Measurements from ENCODE around the gene SMG9. TPM values are rescaled to one million over a fixed set of nuclear protein-coding genes. Genes with fewer than 3 reads are reported as not detected.

The SMG9 gene
- total and polyA plus RNA-seq, 2 of the 13 experiments (the other 11 are each of a cell fraction or from before 2014, with no cell fraction given), result 16.1 to 18.7 TPM

DNA sequence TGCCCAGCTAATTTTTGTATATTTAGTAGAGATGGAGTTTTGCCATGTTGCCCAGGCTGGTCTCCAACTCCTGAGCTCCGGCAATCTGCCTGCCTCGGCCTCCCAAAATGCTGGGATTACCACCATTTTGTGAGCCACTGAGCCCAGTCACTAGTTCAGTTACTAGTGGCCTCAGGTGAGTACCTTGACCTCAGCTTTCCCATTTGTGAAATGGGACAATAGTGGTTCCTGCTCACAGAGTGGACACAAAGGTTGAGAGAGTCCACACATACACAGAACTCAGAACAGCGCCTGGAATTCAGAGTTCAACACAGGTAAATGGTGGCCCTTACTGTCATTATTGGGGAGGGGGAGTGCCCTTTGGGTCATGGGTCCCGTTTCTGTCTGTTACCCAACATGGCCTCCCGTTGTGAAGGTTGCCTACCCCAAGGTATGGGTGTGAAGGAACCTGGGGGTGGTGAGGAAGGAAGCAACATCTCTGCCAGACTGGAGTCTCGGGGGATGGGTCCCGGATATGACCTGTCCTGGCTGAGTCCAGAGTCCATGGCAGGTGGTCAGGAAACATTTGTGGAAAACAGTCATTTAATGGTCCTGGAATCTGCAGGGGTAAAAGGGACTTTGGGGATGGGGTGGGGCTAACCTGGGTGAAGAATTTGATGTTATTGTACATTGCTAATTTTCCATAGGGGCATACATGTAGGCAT is 50.6 kb downstream of the SMG9 start (continued):
- TF ChIP-seq, protein P1, sequence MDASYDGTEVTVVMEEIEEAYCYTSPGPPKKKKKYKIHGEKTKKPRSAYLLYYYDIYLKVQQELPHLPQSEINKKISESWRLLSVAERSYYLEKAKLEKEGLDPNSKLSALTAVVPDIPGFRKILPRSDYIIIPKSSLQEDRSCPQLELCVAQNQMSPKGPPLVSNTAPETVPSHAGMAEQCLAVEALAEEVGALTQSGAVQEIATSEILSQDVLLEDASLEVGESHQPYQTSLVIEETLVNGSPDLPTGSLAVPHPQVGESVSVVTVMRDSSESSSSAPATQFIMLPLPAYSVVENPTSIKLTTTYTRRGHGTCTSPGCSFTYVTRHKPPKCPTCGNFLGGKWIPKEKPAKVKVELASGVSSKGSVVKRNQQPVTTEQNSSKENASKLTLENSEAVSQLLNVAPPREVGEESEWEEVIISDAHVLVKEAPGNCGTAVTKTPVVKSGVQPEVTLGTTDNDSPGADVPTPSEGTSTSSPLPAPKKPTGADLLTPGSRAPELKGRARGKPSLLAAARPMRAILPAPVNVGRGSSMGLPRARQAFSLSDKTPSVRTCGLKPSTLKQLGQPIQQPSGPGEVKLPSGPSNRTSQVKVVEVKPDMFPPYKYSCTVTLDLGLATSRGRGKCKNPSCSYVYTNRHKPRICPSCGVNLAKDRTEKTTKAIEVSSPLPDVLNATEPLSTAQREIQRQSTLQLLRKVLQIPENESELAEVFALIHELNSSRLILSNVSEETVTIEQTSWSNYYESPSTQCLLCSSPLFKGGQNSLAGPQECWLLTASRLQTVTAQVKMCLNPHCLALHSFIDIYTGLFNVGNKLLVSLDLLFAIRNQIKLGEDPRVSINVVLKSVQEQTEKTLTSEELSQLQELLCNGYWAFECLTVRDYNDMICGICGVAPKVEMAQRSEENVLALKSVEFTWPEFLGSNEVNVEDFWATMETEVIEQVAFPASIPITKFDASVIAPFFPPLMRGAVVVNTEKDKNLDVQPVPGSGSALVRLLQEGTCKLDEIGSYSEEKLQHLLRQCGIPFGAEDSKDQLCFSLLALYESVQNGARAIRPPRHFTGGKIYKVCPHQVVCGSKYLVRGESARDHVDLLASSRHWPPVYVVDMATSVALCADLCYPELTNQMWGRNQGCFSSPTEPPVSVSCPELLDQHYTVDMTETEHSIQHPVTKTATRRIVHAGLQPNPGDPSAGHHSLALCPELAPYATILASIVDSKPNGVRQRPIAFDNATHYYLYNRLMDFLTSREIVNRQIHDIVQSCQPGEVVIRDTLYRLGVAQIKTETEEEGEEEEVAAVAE (CRISPR knock-in tag; IDR thresholded peaks at IDR 0.05; ENCODE audit: borderline replicate concordance), result no peak
- no peak for TF ChIP-seq MAF1 (CRISPR knock-in tag; IDR thresholded peaks at IDR 0.05; ENCODE audit: borderline replicate concordance)
- TF ChIP-seq, protein P2, sequence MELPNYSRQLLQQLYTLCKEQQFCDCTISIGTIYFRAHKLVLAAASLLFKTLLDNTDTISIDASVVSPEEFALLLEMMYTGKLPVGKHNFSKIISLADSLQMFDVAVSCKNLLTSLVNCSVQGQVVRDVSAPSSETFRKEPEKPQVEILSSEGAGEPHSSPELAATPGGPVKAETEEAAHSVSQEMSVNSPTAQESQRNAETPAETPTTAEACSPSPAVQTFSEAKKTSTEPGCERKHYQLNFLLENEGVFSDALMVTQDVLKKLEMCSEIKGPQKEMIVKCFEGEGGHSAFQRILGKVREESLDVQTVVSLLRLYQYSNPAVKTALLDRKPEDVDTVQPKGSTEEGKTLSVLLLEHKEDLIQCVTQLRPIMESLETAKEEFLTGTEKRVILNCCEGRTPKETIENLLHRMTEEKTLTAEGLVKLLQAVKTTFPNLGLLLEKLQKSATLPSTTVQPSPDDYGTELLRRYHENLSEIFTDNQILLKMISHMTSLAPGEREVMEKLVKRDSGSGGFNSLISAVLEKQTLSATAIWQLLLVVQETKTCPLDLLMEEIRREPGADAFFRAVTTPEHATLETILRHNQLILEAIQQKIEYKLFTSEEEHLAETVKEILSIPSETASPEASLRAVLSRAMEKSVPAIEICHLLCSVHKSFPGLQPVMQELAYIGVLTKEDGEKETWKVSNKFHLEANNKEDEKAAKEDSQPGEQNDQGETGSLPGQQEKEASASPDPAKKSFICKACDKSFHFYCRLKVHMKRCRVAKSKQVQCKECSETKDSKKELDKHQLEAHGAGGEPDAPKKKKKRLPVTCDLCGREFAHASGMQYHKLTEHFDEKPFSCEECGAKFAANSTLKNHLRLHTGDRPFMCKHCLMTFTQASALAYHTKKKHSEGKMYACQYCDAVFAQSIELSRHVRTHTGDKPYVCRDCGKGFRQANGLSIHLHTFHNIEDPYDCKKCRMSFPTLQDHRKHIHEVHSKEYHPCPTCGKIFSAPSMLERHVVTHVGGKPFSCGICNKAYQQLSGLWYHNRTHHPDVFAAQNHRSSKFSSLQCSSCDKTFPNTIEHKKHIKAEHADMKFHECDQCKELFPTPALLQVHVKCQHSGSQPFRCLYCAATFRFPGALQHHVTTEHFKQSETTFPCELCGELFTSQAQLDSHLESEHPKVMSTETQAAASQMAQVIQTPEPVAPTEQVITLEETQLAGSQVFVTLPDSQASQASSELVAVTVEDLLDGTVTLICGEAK (IDR thresholded peaks at IDR 0.05), result no peak
- TF ChIP-seq, protein P2 (CRISPR knock-in tag; IDR thresholded peaks at IDR 0.05), result no peak
- TF ChIP-seq, protein P3, sequence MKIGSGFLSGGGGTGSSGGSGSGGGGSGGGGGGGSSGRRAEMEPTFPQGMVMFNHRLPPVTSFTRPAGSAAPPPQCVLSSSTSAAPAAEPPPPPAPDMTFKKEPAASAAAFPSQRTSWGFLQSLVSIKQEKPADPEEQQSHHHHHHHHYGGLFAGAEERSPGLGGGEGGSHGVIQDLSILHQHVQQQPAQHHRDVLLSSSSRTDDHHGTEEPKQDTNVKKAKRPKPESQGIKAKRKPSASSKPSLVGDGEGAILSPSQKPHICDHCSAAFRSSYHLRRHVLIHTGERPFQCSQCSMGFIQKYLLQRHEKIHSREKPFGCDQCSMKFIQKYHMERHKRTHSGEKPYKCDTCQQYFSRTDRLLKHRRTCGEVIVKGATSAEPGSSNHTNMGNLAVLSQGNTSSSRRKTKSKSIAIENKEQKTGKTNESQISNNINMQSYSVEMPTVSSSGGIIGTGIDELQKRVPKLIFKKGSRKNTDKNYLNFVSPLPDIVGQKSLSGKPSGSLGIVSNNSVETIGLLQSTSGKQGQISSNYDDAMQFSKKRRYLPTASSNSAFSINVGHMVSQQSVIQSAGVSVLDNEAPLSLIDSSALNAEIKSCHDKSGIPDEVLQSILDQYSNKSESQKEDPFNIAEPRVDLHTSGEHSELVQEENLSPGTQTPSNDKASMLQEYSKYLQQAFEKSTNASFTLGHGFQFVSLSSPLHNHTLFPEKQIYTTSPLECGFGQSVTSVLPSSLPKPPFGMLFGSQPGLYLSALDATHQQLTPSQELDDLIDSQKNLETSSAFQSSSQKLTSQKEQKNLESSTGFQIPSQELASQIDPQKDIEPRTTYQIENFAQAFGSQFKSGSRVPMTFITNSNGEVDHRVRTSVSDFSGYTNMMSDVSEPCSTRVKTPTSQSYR (CRISPR knock-in tag; IDR thresholded peaks at IDR 0.05; ENCODE audit: borderline replicate concordance), result peak; percentile 78; the same call in 1 of the 2 replicates
- no peak for TF ChIP-seq ZNF572 (CRISPR knock-in tag; IDR thresholded peaks at IDR 0.05)
- TF ChIP-seq BRD4 (CRISPR knock-in tag; IDR thresholded peaks at IDR 0.05), result no peak
- TF ChIP-seq SRSF9 (IDR thresholded peaks at IDR 0.05; ENCODE audit: borderline replicate concordance, insufficient read depth, low read depth, low read length, poor library complexity, severe bottlenecking), result no peak
- no peak for TF ChIP-seq SOX5 (CRISPR knock-in tag; IDR thresholded peaks at IDR 0.05; ENCODE audit: borderline replicate concordance)
- no peak for TF ChIP-seq IKZF4 (CRISPR knock-in tag; IDR thresholded peaks at IDR 0.05; ENCODE audit: borderline replicate concordance, low read depth, not compliant biosample characterization)
- no peak for TF ChIP-seq BCL6 (CRISPR knock-in tag; IDR thresholded peaks at IDR 0.05)
- TF ChIP-seq GABPB1 (CRISPR knock-in tag; IDR thresholded peaks at IDR 0.05), result peak; percentile 51; the same call in 1 of the 2 replicates

Data from HepG2 (cell line).